CD4-positive, alpha-beta T cell treated with Interleukin-10 for 1 hour (primary cell): ENCODE data around the gene F2RL2.
A peak's percentile ranks its signal among the peaks of the same experiment; 100 is the strongest.
"Not testable (repeated sequence)": the region's sequence is repeated elsewhere in the genome, so short reads cannot be mapped to it uniquely, and the experiment has no call there.

Source experiments
- DNase-seq: peaks from one replicate; pipeline ENCODE4 v3.0.0-alpha.2; 2020

Gene F2RL2

GRCh38 chr5:76617675-76618074 lies 5.5 kb downstream of the F2RL2 start:
- DNase-seq = no peak

- DNase-seq = no peak
These were observed 6.0 kb downstream of the F2RL2 start for GRCh38 chr5:76617229-76617628.

- DNase-seq = no peak
These were observed 7.0 kb downstream of the F2RL2 start for GRCh38 chr5:76616206-76616605.

- DNase-seq = no peak
These were observed 7.4 kb downstream of the F2RL2 start for GRCh38 chr5:76615759-76616158.

- no peak for DNase-seq
These were observed 10.3 kb downstream of the F2RL2 start for GRCh38 chr5:76612942-76613341.

- no peak for DNase-seq
These were observed 13.0 kb downstream of the F2RL2 start for GRCh38 chr5:76610196-76610595.

GRCh38 chr5:76608833-76609232 lies 14.4 kb downstream of the F2RL2 start:
- DNase-seq = peak; percentile 15

- no peak for DNase-seq
These were observed 15.8 kb downstream of the F2RL2 start for GRCh38 chr5:76607353-76607871.

- DNase-seq = no peak
These were observed 16.5 kb downstream of the F2RL2 start for GRCh38 chr5:76606701-76607100.

- no peak for DNase-seq
These were observed 18.4 kb downstream of the F2RL2 start for GRCh38 chr5:76604838-76605237.

GRCh38 chr5:76603991-76604390 lies 19.2 kb downstream of the F2RL2 start:
- DNase-seq = not testable (repeated sequence)

GRCh38 chr5:76602094-76602726 lies 21.0 kb downstream of the F2RL2 start:
- DNase-seq = no peak

- peak; percentile 68 for DNase-seq
These were observed 21.7 kb downstream of the F2RL2 start for GRCh38 chr5:76601470-76601869.

GRCh38 chr5:76600716-76601115 lies 22.5 kb downstream of the F2RL2 start:
- no peak for DNase-seq

- no peak for DNase-seq
These were observed 24.7 kb downstream of the F2RL2 start for GRCh38 chr5:76598531-76598930.

GRCh38 chr5:76595755-76596481 lies 27.3 kb downstream of the F2RL2 start:
- DNase-seq = no peak

- DNase-seq = no peak
These were observed 29.1 kb downstream of the F2RL2 start for GRCh38 chr5:76594107-76594506.

- DNase-seq = no peak
These were observed 30.5 kb downstream of the F2RL2 start for GRCh38 chr5:76592692-76593091.

GRCh38 chr5:76591366-76591765 lies 31.8 kb downstream of the F2RL2 start:
- no peak for DNase-seq

GRCh38 chr5:76590027-76590426 lies 33.2 kb downstream of the F2RL2 start:
- no peak for DNase-seq

- no peak for DNase-seq
These were observed 36.7 kb downstream of the F2RL2 start for GRCh38 chr5:76586531-76586930.

GRCh38 chr5:76585783-76586217 lies 37.4 kb downstream of the F2RL2 start:
- no peak for DNase-seq

- DNase-seq = peak; percentile 39
These were observed 39.8 kb downstream of the F2RL2 start for GRCh38 chr5:76583163-76584047.
